Measurements from ENCODE around the gene RNU1-2.
"Not testable (repeated sequence)": the region's sequence is repeated elsewhere in the genome, so short reads cannot be mapped to it uniquely, and the experiment has no call there.

RNU1-2 gene

DNA sequence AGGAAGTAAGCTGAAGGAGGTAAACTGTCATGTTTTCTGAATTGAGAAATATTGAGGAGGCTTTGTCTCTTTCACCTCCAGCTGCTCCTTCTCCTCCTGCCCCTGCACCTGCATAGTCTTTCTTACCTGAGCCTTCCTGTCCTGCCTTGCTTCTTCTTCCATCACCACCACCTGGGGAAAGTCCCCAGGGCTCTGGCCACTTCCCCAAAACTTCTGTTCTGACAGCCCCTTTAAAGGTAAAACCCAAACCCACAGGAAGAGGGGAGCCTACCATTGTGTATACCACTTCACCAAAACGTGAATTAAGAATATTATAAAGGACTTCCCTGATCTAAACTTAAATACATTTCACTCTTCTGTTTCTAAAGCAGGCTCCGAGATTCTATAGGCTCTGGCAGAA, 5.6 kb downstream of the RNU1-2 start:
- H3K9me3 ChIP-seq (ENCODE audit: control insufficient read depth, low read length); H3K36me3 ChIP-seq (ENCODE audit: control insufficient read depth, insufficient read depth, low read length); H3K4me3 ChIP-seq (ENCODE audit: extremely low read depth, insufficient read depth, low read length, poor library complexity, severe bottlenecking); H3K27ac ChIP-seq (ENCODE audit: low read depth, low read length, severe bottlenecking): not testable (repeated sequence)
- peaks cover 13% of the 10 kb centered on the region for H3K4me1 ChIP-seq (ENCODE audit: control insufficient read depth, insufficient read depth, low read length, poor library complexity, severe bottlenecking)
- WGBS, 2 experiments (ENCODE audit: insufficient coverage in 2 of 2): 100% methylated on average over 1 of the region's 2 CpGs

DNA sequence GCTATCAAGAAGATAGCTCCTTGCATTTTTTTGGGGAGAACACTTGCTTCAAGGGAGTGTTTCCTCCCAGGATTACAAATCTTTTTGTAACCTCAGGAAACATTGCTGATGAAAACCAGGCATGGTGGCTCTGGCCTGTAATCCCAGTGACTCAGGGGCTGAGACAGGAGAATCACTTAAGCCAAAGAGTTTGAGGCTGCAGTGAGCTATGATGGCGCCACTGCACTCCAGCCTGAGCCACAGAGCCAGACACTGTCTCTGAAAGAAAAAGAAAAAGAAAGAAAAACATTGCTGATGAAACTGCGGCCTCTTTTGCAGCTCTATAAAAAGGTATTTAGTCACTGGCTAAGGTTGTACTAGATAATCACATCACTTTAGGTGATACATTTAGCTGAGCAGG, 7.3 kb downstream of the RNU1-2 start:
- Histone ChIP-seq H3K4me1 (ENCODE audit: control insufficient read depth, insufficient read depth, low read length, poor library complexity, severe bottlenecking) (peaks cover 19% of the 10 kb centered on the region), H3K9me3 (ENCODE audit: control insufficient read depth, low read length) (no peaks in the 10 kb centered on the region), H3K27ac (ENCODE audit: low read depth, low read length, severe bottlenecking) (peak overlapping the region; percentile 100), H3K4me3 (ENCODE audit: extremely low read depth, insufficient read depth, low read length, poor library complexity, severe bottlenecking) (no peak overlapping the region), H3K36me3 (ENCODE audit: control insufficient read depth, insufficient read depth, low read length) (no peaks in the 10 kb centered on the region)
- 71 to 92% methylated on average over 2 of the region's 2 CpGs for WGBS, 2 experiments (ENCODE audit: insufficient coverage in 2 of 2)

DNA sequence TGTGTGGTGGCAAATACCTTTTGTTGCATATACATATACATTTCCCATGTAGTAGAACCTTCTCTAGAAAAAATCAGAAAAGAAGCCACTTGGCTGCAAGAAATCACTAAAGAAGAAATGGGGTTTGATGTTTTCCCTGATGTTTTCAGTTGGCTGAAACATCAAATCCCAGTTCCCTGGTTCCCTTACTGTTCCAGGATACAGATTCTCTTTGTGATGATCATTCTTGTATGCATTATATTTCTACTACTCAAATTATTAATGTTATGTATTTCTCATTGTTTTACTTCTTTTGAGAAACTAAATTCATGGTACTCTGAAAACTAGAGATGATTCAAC, 7.6 kb downstream of the RNU1-2 start:
- peak overlapping the region; percentile 7 for H3K4me3 ChIP-seq (ENCODE audit: extremely low read depth, insufficient read depth, low read length, poor library complexity, severe bottlenecking)
- no peaks in the 10 kb centered on the region for H3K9me3 ChIP-seq (ENCODE audit: control insufficient read depth, low read length)
- no peaks in the 10 kb centered on the region for H3K36me3 ChIP-seq (ENCODE audit: control insufficient read depth, insufficient read depth, low read length)
- peak overlapping the region; percentile 100 for H3K27ac ChIP-seq (ENCODE audit: low read depth, low read length, severe bottlenecking)
- peaks cover 19% of the 10 kb centered on the region for H3K4me1 ChIP-seq (ENCODE audit: control insufficient read depth, insufficient read depth, low read length, poor library complexity, severe bottlenecking)

DNA sequence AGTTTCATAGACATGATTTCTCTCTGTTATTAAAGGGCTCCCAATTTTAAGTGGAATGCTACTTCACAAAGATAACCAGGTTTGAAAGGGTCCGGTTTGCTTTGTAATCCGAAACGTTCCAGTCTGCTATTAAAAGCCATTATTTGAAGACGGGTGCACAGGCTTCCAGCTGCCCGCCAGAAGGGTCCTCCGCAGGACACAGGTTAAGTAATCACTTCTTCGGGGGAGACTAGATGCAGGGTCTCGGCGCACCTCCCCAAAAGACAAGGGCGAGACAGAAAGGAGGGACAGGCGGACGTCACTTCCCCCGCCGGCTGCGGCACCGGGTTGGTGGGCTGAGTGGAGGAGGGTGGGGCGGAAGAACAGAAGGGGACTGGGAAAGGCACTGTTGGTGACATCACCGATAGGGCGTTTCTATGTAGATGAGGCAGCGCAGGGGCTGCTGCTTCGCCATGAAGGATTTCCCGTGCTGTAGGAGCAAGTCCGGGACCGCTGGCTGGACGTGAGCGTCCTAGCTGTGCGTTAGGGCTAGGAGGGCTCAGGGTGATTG, 8.9 kb downstream of the RNU1-2 start:
- Histone ChIP-seq H3K4me1 (ENCODE audit: control insufficient read depth, insufficient read depth, low read length, poor library complexity, severe bottlenecking) (peaks cover 19% of the 10 kb centered on the region), H3K9me3 (ENCODE audit: control insufficient read depth, low read length) (no peaks in the 10 kb centered on the region), H3K27ac (ENCODE audit: low read depth, low read length, severe bottlenecking) (peak overlapping the region; percentile 100), H3K4me3 (ENCODE audit: extremely low read depth, insufficient read depth, low read length, poor library complexity, severe bottlenecking) (peak overlapping the region; percentile 27), H3K36me3 (ENCODE audit: control insufficient read depth, insufficient read depth, low read length) (no peaks in the 10 kb centered on the region)
- 1 to 2% methylated on average over 27 of the region's 27 CpGs for WGBS, 2 experiments (ENCODE audit: insufficient coverage in 2 of 2)

DNA sequence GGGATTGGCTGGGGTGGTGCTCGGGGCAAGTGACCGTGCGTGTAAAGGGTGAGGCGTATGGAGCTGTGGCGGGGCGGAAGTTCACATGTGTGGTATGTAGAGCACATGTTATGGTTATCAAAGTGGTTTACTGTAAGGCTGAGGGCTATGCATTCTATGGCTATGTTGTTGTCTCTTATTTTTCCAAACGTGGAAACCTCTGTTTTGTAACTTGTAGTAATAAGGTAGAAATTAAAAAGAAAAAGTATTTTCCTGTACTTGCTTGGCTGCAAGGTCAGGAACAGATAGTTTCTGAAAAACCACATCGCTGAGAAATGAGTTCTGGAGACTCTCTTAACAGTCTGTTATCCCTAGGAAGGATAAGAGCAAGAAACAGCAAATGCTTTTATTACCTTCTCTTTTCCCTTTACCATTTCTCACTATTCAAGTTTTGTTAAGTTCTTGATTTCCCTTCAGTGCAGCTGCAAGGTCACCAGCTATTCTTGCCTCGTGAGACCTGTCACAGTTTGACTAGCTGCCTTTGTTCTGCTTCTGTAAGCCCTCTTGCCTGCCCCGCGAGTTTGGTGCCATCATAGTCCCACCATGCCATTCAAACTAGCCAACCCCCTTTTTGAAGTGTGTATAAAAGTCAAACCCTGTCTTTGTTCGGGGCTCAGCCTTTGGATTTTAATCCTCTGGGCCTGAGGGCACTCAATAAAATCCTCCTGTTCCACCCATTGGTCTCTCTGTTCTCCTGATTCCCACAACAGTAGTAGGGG, 9.5 kb downstream of the RNU1-2 start:
- Histone ChIP-seq H3K9me3 (ENCODE audit: control insufficient read depth, low read length) (no peaks in the 10 kb centered on the region), H3K4me3 (ENCODE audit: extremely low read depth, insufficient read depth, low read length, poor library complexity, severe bottlenecking) (peak overlapping the region; percentile 27), H3K27ac (ENCODE audit: low read depth, low read length, severe bottlenecking) (peak overlapping the region; percentile 100), H3K4me1 (ENCODE audit: control insufficient read depth, insufficient read depth, low read length, poor library complexity, severe bottlenecking) (peaks cover 19% of the 10 kb centered on the region), H3K36me3 (ENCODE audit: control insufficient read depth, insufficient read depth, low read length) (no peaks in the 10 kb centered on the region)
- 7 to 9% methylated on average over 11 to 12 of the region's 12 CpGs for WGBS, 2 experiments (ENCODE audit: insufficient coverage in 2 of 2)

DNA sequence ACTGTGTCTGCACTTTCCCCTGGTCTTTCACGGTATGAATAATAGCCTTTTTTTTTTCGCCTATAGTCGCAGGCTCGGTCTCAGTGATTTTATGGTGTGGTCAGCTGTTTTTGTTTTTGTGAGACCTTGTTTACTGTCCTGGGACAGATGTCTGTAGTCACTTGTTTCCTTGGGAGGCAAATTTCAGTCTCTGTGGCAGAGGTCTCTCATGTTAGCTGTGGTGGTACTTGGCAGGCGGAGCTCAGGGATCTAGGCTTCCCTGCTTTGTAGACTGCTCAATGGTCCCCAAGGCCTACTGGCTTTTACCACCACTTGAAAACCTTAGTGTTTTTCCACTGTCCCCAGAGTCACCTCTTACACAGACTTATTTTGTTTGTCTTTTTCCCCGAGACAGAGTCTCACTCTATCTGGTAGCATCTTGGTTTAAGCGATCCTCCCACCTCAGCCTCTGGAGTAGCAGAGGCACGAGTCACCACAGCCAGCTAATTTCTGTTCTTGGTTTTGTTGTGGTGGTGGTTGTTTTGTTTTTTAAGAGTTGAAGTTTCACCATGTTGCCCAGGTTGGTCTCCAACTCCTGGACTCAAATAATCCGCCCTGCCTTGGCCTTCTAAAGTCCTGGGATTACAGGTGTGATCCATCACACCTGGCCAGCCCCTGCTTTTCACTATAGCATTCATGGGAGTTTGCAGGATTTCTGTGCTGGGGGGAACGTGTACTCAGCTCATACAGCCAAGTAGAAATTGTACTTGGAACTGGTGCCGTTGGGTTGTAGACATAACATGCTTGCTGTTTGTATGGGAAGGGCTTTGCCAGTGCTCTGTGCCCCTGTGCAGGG, 10.3 kb downstream of the RNU1-2 start:
- H3K9me3 ChIP-seq (ENCODE audit: control insufficient read depth, low read length): no peaks in the 10 kb centered on the region
- peak overlapping the region; percentile 100 for H3K27ac ChIP-seq (ENCODE audit: low read depth, low read length, severe bottlenecking)
- no peak overlapping the region for H3K4me3 ChIP-seq (ENCODE audit: extremely low read depth, insufficient read depth, low read length, poor library complexity, severe bottlenecking)
- WGBS, 2 experiments (ENCODE audit: insufficient coverage in 2 of 2): 71 to 88% methylated on average over 8 to 9 of the region's 11 CpGs
- peaks cover 19% of the 10 kb centered on the region for H3K4me1 ChIP-seq (ENCODE audit: control insufficient read depth, insufficient read depth, low read length, poor library complexity, severe bottlenecking)
- no peaks in the 10 kb centered on the region for H3K36me3 ChIP-seq (ENCODE audit: control insufficient read depth, insufficient read depth, low read length)

DNA sequence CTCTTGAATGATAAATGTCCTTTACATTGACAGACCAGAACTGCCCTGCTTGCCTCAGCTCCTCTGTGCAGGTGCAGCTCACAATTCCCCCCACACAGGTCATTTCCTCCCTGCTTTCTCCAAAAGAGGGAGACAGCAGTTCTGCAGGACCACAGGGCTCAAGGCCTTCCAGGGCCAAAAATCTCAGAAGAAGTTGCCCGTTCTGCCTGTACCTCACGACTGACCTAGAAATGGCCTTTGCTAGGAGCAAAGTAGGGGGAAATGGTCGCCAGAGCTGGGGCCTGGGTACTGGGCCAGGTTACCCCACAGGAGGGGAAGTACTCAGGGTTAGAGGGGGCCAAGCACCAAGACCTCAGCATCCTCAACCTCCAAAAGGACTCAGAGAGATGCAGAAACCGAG, 11.1 kb downstream of the RNU1-2 start:
- WGBS, 2 experiments (ENCODE audit: insufficient coverage in 2 of 2): 87 to 95% methylated on average over 3 to 4 of the region's 4 CpGs
- H3K4me3 ChIP-seq (ENCODE audit: extremely low read depth, insufficient read depth, low read length, poor library complexity, severe bottlenecking): no peak overlapping the region
- H3K9me3 ChIP-seq (ENCODE audit: control insufficient read depth, low read length): no peaks in the 10 kb centered on the region
- H3K4me1 ChIP-seq (ENCODE audit: control insufficient read depth, insufficient read depth, low read length, poor library complexity, severe bottlenecking): peaks cover 19% of the 10 kb centered on the region
- no peaks in the 10 kb centered on the region for H3K36me3 ChIP-seq (ENCODE audit: control insufficient read depth, insufficient read depth, low read length)
- no peak overlapping the region for H3K27ac ChIP-seq (ENCODE audit: low read depth, low read length, severe bottlenecking)

DNA sequence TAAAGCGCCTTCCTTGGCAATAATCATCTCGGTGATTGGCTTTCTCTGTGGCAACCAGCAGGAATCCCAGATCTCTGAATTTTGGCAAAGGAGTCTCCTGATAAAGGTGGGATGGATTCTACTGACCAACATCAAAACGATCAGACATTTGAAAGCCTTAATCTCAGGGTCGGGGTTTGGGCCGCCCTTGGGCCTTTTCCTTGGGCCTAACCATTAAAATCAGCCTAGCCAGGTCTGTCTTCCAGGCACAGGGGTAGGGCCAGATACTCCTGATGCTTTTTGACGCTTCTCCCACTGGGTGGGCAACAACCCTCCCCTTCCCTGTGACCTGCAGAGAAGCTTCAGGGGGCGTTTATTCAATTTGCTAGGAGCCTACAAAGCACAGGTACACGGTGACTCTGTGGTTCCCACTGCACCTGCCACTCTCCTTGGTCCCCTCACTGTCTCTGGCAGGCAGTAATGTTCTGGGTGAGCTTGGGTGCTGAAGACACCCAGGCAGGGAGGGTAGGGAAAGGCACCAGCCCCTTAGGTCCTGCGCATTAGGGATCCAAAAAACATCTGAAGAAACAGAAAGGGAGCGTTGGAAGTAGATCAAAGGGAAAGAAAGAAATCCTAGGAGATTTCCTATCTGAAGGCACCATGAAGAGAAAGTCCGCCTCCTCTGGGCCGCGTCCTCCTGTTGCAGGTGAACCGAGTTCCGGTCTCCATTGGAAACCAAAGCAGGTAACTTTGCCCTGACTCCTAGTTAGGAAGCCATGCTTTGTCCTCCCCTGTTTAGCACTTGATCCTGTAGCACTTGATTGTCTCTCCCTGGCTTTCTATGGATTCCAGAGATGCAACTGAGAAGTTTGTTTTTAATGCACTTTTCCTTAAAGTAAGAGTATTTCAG, 12.3 kb downstream of the RNU1-2 start:
- WGBS, 2 experiments (ENCODE audit: insufficient coverage in 2 of 2): 81 to 88% methylated on average over 15 of the region's 15 CpGs
- Histone ChIP-seq H3K27ac (ENCODE audit: low read depth, low read length, severe bottlenecking) (no peak overlapping the region), H3K4me1 (ENCODE audit: control insufficient read depth, insufficient read depth, low read length, poor library complexity, severe bottlenecking) (peaks cover 18% of the 10 kb centered on the region), H3K9me3 (ENCODE audit: control insufficient read depth, low read length) (no peaks in the 10 kb centered on the region), H3K36me3 (ENCODE audit: control insufficient read depth, insufficient read depth, low read length) (no peaks in the 10 kb centered on the region), H3K4me3 (ENCODE audit: extremely low read depth, insufficient read depth, low read length, poor library complexity, severe bottlenecking) (no peak overlapping the region)

DNA sequence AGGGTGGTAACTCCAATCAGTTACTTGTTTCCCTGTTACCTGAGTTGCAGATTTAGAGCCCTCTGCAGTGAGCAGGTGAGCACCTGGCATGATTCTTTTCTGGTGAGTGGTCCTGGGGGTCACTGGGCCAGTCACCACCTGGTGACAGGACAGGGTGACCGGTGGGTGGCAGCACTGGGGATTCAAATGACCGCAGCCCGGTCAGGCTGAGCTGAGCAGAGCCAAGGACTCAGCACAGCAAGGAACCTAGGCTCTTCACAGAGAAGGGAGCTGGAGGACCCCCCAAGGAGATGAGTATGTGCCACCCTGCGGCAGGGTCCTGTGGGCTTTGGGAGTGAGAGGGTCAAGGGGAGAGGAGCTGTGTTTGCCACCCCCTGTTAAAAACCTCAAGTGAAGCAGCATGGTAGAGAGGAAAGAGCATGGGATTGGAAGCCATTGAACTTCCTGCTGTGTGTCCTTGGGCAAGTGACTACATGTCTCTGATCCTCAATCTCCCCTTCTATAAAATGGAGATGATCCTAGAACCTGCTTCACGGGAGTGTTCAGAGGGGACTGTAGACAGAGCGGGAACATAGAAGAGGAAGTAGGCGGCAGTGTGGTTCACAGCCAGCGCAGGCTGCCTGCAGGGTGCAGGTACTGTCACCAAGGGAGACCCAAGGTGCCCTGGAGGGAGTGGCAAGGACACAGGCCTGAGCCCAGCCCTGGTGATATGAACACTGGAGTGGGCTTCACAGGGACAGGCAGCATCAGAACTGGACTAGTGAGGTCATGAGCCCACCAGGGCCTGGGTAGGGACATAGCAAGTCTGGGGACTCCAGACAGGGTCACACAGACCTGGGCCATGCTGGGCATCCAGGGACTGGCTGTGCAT, 16.3 kb downstream of the RNU1-2 start:
- H3K4me3 ChIP-seq (ENCODE audit: extremely low read depth, insufficient read depth, low read length, poor library complexity, severe bottlenecking); H3K27ac ChIP-seq (ENCODE audit: low read depth, low read length, severe bottlenecking); H3K9me3 ChIP-seq (ENCODE audit: control insufficient read depth, low read length); H3K4me1 ChIP-seq (ENCODE audit: control insufficient read depth, insufficient read depth, low read length, poor library complexity, severe bottlenecking); H3K36me3 ChIP-seq (ENCODE audit: control insufficient read depth, insufficient read depth, low read length): not testable (repeated sequence)
- WGBS, 2 experiments (ENCODE audit: insufficient coverage in 2 of 2): 73 to 81% methylated on average over 8 of the region's 8 CpGs

DNA sequence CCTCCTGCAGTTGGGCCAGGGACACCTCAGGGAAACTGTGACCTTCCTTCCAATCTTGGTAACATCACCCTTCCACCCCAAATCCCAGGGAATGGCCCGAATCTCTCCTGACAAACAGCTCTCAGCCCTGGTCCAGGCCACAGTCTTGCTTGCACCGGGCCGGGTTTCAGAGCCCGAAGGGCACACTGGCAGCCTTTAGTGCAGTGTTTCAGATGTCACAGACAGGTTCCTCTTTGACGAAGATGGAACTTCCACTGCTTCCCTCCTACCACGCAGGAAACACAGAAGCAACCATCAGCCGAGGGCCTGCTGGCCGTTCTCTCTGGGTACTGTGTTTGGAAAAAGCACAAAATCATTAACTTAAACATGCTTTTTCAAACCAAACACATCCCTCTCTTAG, 17.0 kb downstream of the RNU1-2 start:
- H3K36me3 ChIP-seq (ENCODE audit: control insufficient read depth, insufficient read depth, low read length); H3K27ac ChIP-seq (ENCODE audit: low read depth, low read length, severe bottlenecking); H3K4me3 ChIP-seq (ENCODE audit: extremely low read depth, insufficient read depth, low read length, poor library complexity, severe bottlenecking); H3K4me1 ChIP-seq (ENCODE audit: control insufficient read depth, insufficient read depth, low read length, poor library complexity, severe bottlenecking); H3K9me3 ChIP-seq (ENCODE audit: control insufficient read depth, low read length): not testable (repeated sequence)
- 82 to 88% methylated on average over 6 to 7 of the region's 8 CpGs for WGBS, 2 experiments (ENCODE audit: insufficient coverage in 2 of 2)
